ENCODE results near the gene ARHGAP26. TPM values are rescaled to one million over a fixed set of nuclear protein-coding genes. Genes with fewer than 3 reads are reported as not detected.

The ARHGAP26 gene
- polyA plus RNA-seq, 3 donors = 26.5 to 56.8 (median 28.7) TPM

DNA sequence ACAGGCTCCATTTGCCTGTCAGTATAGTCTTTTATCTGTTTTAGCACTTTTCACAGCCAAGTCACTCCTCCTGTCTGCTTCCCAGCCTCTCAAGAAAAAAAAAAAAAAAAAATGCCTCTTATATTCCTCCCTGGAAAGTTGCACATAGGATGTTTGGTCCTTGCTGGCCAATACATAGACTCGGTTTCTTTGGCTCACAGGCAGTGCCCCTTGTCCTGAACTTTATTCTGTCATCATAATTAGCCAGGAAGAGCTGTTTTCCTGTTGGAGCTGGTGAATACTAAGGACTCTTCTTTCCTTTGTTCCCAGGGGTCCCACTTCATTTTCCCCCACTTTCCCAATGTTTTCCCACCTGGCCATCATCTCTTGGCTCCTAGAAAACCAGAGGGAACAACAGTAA, 442.1 kb downstream of the ARHGAP26 start:
- Histone ChIP-seq H3K4me2 (replicated peaks; ENCODE audit: extremely low read depth, low read length, poor library complexity, severe bottlenecking) (no peak overlapping the region), H3K4me3 (replicated peaks in 1 of 3; ENCODE audit: low read depth in 2 of 3, low read length in 3 of 3) (no peak overlapping the region), H3K79me2 (ENCODE audit: insufficient read depth, low read length) (no peaks in the 10 kb centered on the region), H2AFZ (ENCODE audit: insufficient read depth, low read depth, low read length, poor library complexity, severe bottlenecking) (no peak overlapping the region), H3K4me1 (ENCODE audit: control insufficient read depth in 1 of 2, insufficient read depth in 2 of 2, low read length in 2 of 2) (peaks cover 21 to 27% of the 10 kb centered on the region in 2 donors), H3K27ac (ENCODE audit: low read depth in 1 of 2, low read length in 2 of 2) (no peak overlapping the region), H3K9me3 (replicated peaks in 1 of 2; ENCODE audit: control insufficient read depth in 1 of 2, insufficient read depth in 1 of 2, low read length in 2 of 2) (no peaks in the 10 kb centered on the region), H3K27me3 (ENCODE audit: control insufficient read depth in 2 of 2, insufficient read depth in 2 of 2, low read length in 2 of 2) (no peaks in the 10 kb centered on the region), H3K9ac (ENCODE audit: insufficient read depth, low read length, poor library complexity, severe bottlenecking) (no peak overlapping the region), H4K20me1 (ENCODE audit: insufficient read depth, low read length) (peaks cover 30% of the 10 kb centered on the region), H3K36me3 (replicated peaks in 1 of 2; ENCODE audit: control insufficient read depth in 1 of 2, insufficient read depth in 2 of 2, low read length in 2 of 2) (peaks cover 29 to 76% of the 10 kb centered on the region in 2 donors)
- Mint-ChIP-seq H3K4me1 (peaks cover 40% of the 10 kb centered on the region), H3K27ac (no peak overlapping the region), H3K4me3 (no peak overlapping the region), H3K27me3 (ENCODE audit: low read depth in 3 of 3) (peaks cover 0 to 2% (median 1%) of the 10 kb centered on the region in 3 donors), H3K9me3 (no peaks in the 10 kb centered on the region), H3K36me3 (peaks cover 76 to 89% of the 10 kb centered on the region in 2 donors)
- no peak for DNase-seq
- intact Hi-C loops (cut with micrococcal nuclease) = loop anchor here in 1 of 2 donors (10.0 kb wide), 1 partner anchor 53 kb away; no protein-coding TSS in a partner anchor
- no CpG with 5 or more reads among the region's 1 CpG for WGBS (ENCODE audit: insufficient coverage)
- TF ChIP-seq, protein P1, sequence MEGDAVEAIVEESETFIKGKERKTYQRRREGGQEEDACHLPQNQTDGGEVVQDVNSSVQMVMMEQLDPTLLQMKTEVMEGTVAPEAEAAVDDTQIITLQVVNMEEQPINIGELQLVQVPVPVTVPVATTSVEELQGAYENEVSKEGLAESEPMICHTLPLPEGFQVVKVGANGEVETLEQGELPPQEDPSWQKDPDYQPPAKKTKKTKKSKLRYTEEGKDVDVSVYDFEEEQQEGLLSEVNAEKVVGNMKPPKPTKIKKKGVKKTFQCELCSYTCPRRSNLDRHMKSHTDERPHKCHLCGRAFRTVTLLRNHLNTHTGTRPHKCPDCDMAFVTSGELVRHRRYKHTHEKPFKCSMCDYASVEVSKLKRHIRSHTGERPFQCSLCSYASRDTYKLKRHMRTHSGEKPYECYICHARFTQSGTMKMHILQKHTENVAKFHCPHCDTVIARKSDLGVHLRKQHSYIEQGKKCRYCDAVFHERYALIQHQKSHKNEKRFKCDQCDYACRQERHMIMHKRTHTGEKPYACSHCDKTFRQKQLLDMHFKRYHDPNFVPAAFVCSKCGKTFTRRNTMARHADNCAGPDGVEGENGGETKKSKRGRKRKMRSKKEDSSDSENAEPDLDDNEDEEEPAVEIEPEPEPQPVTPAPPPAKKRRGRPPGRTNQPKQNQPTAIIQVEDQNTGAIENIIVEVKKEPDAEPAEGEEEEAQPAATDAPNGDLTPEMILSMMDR (IDR thresholded peaks at IDR 0.05) = no peak

DNA sequence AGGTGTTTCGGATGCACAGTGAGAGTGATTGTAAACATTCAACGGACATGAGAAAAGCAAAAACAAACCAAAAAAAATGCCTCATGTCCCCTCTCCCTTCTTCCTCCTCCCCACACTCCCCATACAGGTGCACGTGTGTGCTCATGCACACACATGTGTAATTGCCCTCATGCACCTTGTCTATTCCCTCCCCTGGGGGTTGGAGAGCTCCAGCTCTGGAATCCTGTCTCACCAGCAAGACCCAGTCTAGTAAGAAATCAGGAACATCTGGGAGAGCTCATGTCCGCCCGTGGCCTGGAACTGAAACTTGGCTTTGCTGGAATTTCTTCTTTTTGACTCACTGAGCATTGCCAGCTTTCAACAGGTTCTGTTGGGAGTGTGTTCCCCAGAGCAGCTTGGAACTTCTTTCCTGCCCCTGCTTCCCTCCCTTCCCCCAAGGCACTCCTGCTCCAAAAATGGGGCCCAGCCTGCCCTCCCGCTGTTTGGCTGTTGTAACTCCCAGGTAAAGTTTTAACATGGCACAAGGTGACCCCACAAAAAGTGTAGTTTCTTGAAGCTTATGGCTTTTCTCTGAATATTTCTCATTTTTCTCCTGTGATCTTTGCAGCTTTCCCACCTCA, 443.2 kb downstream of the ARHGAP26 start:
- Mint-ChIP-seq H3K36me3 (peaks cover 77 to 92% of the 10 kb centered on the region in 2 donors), H3K9me3 (no peaks in the 10 kb centered on the region), H3K4me3 (no peak overlapping the region), H3K4me1 (peaks cover 47% of the 10 kb centered on the region), H3K27ac (peak overlapping the region in 4 of 7 donors; percentile 23 to 70 (median 57)), H3K27me3 (ENCODE audit: low read depth in 3 of 3) (peaks cover 0 to 2% (median 1%) of the 10 kb centered on the region in 3 donors)
- Histone ChIP-seq H2AFZ (ENCODE audit: insufficient read depth, low read depth, low read length, poor library complexity, severe bottlenecking) (no peak overlapping the region), H3K4me1 (ENCODE audit: control insufficient read depth in 1 of 2, insufficient read depth in 2 of 2, low read length in 2 of 2) (peaks cover 25 to 31% of the 10 kb centered on the region in 2 donors), H3K4me2 (replicated peaks; ENCODE audit: extremely low read depth, low read length, poor library complexity, severe bottlenecking) (no peak overlapping the region), H3K9me3 (replicated peaks in 1 of 2; ENCODE audit: control insufficient read depth in 1 of 2, insufficient read depth in 1 of 2, low read length in 2 of 2) (no peaks in the 10 kb centered on the region), H3K79me2 (ENCODE audit: insufficient read depth, low read length) (no peaks in the 10 kb centered on the region), H4K20me1 (ENCODE audit: insufficient read depth, low read length) (peaks cover 30% of the 10 kb centered on the region), H3K27ac (ENCODE audit: low read depth in 1 of 2, low read length in 2 of 2) (no peak overlapping the region), H3K36me3 (replicated peaks in 1 of 2; ENCODE audit: control insufficient read depth in 1 of 2, insufficient read depth in 2 of 2, low read length in 2 of 2) (peaks cover 34 to 76% of the 10 kb centered on the region in 2 donors), H3K4me3 (replicated peaks in 1 of 3; ENCODE audit: low read depth in 2 of 3, low read length in 3 of 3) (no peak overlapping the region), H3K9ac (ENCODE audit: insufficient read depth, low read length, poor library complexity, severe bottlenecking) (no peak overlapping the region), H3K27me3 (ENCODE audit: control insufficient read depth in 2 of 2, insufficient read depth in 2 of 2, low read length in 2 of 2) (no peaks in the 10 kb centered on the region)
- 43% methylated on average over 6 of the region's 6 CpGs for WGBS (ENCODE audit: insufficient coverage)
- no peak for DNase-seq
- intact Hi-C loops (cut with micrococcal nuclease) = loop anchor here in 1 of 2 donors (10.0 kb wide), 1 partner anchor 51 kb away; no protein-coding TSS in a partner anchor
- TF ChIP-seq, protein P1 (IDR thresholded peaks at IDR 0.05) = no peak
